GM21737 (cell line): ENCODE data around the gene PLEK.
"Not testable (repeated sequence)": the region's sequence is repeated elsewhere in the genome, so short reads cannot be mapped to it uniquely, and the experiment has no call there.

Source experiments
- ATAC-seq: cut with Tn5 transposase; IDR thresholded peaks from one replicate; pipeline ENCODE4 v1.9.1; 2021; ENCODE audit warnings: mild to moderate bottlenecking, moderate library complexity; ENCODE audit not compliant: unreplicated experiment

The PLEK gene, protein sequence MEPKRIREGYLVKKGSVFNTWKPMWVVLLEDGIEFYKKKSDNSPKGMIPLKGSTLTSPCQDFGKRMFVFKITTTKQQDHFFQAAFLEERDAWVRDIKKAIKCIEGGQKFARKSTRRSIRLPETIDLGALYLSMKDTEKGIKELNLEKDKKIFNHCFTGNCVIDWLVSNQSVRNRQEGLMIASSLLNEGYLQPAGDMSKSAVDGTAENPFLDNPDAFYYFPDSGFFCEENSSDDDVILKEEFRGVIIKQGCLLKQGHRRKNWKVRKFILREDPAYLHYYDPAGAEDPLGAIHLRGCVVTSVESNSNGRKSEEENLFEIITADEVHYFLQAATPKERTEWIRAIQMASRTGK

DNA sequence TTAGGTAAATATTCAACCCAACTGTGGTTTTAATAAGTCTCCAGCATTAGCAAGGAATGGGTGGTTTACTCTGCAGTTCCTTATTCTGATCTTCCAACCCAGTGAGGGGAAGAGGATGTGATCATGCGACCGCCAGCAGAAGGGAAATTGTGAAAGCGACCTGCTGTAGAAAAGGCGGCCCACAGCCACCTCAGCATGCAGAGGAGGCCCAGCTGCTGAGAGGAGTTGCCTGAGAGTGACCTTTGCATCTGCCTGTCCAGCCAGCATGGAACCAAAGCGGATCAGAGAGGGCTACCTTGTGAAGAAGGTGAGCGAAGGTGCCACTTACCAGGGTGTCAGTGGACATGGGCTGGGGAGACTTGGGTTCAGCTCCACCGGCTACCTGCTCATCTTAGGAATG, at the start of gene PLEK:
Gene PLEK, plus strand, starts transcription at position 196 of the 400 bp plus-strand sequence. Its CDS starts 70 bp downstream, at position 266.
- peak; percentile 64 for ATAC-seq

DNA sequence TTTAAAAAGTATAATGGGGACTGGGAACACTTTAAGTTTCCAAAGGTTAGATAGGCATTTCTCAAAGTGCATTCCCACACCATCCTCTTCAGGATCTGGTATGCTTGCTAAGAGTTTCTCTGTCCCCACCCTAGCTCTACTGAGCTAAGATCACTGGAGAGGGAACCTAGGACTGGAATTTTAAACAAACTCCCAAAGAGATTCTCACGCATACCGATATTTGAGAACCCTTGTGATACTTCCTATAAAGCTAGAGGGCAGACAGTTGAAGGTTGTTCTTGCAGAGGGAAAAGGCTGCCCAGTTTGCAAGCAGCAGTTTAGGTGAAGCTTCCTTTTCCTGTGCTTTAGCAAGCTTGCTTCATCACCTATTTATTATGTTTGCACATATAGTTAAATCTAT, 49.0 kb upstream of the PLEK start:
- ATAC-seq = no peak

- no peak for ATAC-seq
Measured at GRCh38 chr2:68317971-68318913, 46.8 kb upstream of the PLEK start.

DNA sequence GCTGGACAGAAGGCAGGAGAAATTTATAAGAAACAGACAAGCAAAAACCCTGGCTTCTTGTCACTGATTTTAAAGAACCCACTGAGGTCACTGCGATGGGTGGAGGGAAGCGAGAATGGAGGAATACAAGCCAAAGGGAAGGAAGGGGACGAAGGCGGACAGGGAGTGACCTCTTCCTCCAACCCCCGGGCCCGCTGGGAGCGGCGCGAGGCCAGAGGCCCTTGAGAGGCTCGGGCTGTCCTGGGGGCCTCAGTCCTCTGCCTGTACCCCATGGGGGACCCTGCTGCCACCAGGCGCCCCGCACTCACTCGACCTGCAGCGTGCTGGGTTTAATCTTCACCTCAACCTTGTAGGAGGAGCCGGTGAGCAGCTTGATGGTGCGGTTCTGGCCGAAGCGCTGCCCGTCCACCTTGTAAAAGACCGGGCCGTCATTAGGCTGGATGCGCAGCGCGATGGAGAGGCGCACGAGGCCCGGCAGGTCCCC, 46.1 kb upstream of the PLEK start:
- no peak for ATAC-seq

- no peak for ATAC-seq
Measured at GRCh38 chr2:68319398-68320117, 45.5 kb upstream of the PLEK start, which contains the start of gene CNRIP1. CNRIP1 (minus strand) TSS chr2:68319949; CDS start chr2:68319400, 549 bp downstream.

DNA sequence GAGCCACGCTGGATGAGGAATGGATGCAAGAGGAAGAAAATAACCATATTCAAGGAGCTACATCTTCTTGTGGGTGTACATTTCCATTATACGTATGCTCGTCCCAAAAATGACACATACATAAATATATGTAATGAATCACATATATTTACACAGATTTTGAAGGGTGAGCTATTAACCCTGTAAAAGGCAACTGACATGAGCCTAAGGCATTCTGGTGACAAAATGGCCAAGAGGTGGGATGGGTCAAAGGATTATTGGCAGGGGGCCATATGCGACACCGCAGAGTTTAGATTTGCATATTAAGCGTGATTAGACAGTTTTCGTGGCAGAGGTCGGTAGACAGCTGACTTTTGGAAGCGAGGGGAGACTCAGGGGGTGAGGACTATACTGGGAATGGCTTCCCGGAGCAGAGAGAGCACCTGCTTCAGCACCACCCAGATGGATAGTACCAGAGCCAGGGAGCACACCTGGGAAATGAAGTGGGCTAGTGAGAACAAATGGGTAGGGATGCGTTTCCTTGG, 44.9 kb upstream of the PLEK start:
- no peak for ATAC-seq

GRCh38 chr2:68325056-68325455, 40.0 kb upstream of the PLEK start:
- ATAC-seq = no peak

GRCh38 chr2:68328901-68329300, 36.2 kb upstream of the PLEK start:
- no peak for ATAC-seq

DNA sequence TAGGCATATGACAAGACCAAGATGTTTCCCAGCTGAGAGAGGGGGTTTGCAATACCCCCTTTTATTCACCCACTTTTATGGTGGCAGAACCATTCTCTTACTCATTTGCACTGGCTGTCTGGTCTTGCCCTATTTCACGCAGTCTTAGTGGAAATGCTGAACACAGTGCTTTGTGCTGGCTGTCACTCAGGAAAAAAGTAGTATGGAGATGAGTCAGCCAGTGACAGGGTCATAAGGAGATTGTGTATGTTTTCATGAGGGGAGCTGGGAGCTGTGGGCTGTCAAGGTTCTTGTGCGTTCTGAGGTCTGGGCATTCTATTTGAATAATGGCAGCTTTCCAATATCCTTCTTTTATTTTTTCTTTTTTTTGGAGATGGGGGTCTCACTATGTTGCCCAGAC, 34.4 kb upstream of the PLEK start:
- no peak for ATAC-seq

DNA sequence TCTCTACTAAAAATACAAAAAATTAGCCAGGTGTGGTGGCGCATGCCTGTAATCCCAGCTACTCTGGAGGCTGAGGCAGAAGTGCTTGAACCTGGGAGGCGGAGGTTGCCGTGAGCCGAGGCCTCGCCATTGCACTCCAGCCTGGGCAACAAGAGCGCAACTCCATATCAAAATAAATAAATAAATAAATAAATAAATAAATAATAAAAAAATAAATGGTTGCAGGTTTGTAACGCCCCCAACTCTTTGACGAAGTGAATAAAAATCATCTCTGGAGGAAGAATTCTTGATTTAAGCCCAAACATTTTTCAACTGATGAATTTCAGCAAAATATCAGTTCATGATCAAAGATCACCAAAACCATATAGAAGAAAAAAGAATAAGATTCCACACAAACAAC, 32.1 kb upstream of the PLEK start:
- no peak for ATAC-seq

- no peak for ATAC-seq
Measured at GRCh38 chr2:68333931-68334330, 31.2 kb upstream of the PLEK start.

- no peak for ATAC-seq
Measured at GRCh38 chr2:68336192-68336591, 28.9 kb upstream of the PLEK start.

- no peak for ATAC-seq
Measured at GRCh38 chr2:68340226-68341061, 24.6 kb upstream of the PLEK start.

- ATAC-seq = no peak
Measured at GRCh38 chr2:68341062-68341329, 24.1 kb upstream of the PLEK start.

DNA sequence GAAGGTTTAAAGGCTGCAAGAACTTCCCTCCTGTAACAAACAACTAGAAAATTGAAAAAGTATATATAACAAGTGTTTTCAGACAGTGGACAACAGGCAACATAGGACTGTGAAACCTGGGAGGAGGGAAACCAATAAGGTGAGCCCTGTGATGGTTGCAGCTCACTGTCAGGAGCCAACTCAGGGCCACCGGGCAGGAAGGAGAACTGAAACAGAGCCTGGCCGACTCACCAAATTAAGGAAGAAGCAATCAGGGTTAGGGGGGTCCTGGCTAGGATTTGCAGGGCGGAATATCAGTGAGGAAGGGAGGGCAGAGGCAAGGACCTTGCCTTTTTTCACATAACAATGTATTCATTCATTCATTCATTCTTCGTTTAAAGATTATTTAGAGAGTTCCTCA, 23.5 kb upstream of the PLEK start:
- no peak for ATAC-seq

DNA sequence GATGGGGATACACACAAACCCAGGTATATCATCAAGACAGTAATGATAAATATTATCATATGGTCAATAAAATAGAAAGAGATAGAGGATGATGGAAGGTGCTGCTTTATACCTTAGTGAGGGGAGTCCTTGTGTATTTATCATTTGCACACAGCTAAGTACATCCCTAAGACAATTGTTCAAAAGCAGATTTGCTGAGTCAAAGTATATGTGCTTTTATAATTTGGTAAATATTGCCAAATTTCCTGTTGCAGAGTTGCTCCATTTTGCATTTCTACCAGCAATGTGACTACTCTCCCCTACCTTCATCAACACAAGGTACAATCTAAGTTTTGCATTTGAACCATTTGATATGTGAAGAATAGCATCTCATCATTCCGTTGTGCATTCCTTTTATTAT, 22.6 kb upstream of the PLEK start:
- no peak for ATAC-seq

DNA sequence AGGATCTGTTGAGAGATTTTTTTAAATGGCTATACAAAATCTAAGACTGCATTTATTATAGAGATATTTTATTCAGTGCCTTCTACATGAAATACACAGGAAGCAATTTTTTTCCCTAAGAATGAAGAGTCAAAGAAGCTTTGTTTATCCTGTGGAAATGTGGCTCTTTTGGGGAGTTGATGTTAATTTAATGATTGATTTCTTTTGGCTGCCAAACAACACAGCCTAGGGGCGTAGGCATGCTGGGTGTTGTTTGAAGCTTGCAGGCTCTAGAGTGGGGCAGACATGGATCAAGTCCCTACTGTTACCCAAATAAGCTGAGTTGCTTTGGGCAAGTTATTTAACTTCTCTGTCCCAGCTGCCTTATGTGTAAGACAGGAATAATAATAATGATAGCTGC, 21.1 kb upstream of the PLEK start:
- no peak for ATAC-seq

- ATAC-seq = no peak
Measured at GRCh38 chr2:68345129-68345875, 19.8 kb upstream of the PLEK start.

GRCh38 chr2:68349091-68349490, 16.0 kb upstream of the PLEK start:
- not testable (repeated sequence) for ATAC-seq
